Activated gamma-delta T cell (primary cell): ENCODE measurements around the gene GNAT3.

Experiments
- DNase-seq: peaks from one replicate; lab custom pipeline; 2025; lab: John Stamatoyannopoulos, UW

GNAT3 gene

GRCh38 chr7:80500325-80500724, 11.5 kb downstream of the GNAT3 start:
- no peak for DNase-seq

GRCh38 chr7:80499350-80499953, 12.4 kb downstream of the GNAT3 start:
- DNase-seq = no peak

DNA sequence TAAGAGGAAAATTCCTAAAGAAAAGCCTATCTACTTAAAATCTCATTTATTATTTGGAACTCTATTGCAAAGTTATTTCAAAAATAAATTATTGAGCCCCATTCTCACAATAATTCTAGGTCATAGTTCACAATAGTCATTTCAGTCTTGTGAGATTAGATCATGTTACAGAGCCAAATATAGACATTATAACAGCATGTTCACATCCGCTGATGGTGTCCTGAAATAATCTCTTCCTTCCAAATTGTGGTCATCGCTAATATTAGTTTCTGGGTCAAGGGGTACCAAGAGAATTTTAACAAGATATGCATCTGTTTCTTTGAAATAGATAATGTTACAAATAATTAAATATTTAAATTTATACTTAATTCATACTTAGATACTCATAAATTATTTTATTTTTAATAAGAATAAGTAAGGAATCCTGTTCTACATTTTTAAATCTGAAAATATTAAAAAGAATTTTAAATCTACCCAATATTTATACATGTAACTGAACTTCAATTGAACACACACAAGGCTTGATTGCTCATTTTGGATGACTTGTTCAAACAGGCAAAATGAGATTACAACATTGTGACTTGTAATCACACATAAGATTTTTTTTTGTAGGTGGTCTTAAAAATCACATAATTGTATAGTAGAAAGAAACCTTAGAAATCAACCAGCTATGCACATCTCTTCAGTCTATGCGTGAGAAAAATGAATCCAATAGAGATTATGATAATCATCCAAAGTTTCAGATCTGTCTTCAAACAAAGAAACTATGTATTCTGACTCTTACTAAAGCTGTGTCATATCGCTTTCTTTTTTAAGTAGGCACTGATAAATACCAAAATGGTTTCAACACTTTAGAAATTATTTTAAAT, 13.1 kb downstream of the GNAT3 start:
- no peak for DNase-seq

- no peak for DNase-seq
Observed at GRCh38 chr7:80496586-80496985, 15.3 kb downstream of the GNAT3 start.

GRCh38 chr7:80493121-80493849, 18.6 kb downstream of the GNAT3 start:
- DNase-seq = no peak

DNA sequence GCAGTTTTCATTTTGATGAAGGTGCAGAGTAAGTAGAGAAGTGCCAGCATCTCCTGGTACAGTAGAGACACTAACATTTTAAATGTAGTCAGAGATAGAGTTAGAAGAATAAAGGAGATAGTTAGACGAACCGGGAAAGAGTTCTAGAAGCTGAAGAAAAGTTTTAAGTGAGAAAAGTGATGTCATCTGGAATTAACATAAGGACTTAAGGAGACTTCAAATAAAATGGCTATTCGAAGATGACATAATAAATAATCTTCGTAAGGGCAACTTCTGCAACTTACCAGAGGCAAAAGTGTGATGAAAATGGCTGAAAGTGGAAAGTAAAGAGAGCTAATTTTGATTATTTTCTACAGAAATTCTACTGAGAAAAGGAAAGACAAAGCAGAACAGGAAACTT, 20.4 kb downstream of the GNAT3 start:
- no peak for DNase-seq

DNA sequence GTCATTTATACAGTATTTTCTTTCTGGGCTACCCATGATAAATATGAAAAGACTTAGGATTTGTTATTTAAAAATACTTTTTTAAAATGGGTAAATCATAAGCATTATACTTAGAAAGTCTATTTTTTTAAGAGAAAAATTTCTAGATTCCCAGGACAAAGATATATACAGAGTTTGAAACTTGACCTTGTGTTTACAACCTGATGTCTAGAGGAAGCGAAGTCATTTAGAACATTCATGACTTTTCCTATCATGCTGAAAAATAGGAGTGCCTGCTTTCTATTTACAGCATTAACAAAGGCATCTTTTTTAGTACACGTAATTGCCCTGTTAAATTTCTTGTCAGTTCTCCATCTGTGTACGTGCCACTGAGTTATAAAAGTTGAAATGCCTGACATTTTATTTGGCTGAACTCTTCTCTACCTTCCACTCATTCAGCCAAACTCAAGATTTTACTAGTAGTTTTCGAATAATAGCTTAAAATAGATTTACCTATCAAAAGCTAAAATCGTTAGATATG, 23.0 kb downstream of the GNAT3 start:
- no peak for DNase-seq

- no peak for DNase-seq
Observed at GRCh38 chr7:80488406-80488805, 23.5 kb downstream of the GNAT3 start.

GRCh38 chr7:80485721-80486120, 26.1 kb downstream of the GNAT3 start:
- no peak for DNase-seq

- no peak for DNase-seq
Observed at GRCh38 chr7:80482950-80483349, 28.9 kb downstream of the GNAT3 start.

- DNase-seq = no peak
Observed at GRCh38 chr7:80481196-80481884, 30.5 kb downstream of the GNAT3 start.

DNA sequence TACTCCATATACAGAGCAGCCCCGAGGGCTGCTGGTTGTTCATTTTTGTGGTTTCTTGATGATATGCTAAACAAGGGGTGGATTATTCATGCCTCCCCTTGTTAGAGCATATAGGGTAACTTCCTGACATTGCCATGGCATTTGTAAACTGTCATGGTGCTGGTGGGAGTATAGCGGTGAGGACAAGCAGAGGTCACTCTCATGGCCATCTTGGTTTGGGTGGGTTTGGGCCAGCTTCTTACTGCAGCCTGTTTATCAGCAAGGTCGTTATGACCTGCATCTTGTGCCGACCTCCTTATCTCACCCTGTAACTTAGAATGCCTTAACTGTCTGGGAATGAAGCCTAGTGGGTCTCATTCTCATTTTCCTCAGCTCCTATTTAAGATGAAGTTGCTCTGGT, 31.3 kb downstream of the GNAT3 start:
- no peak for DNase-seq

GRCh38 chr7:80478683-80479082, 33.2 kb downstream of the GNAT3 start:
- no peak for DNase-seq

GRCh38 chr7:80476035-80476434, 35.8 kb downstream of the GNAT3 start:
- DNase-seq = no peak

GRCh38 chr7:80475383-80475782, 36.5 kb downstream of the GNAT3 start:
- DNase-seq = no peak

DNA sequence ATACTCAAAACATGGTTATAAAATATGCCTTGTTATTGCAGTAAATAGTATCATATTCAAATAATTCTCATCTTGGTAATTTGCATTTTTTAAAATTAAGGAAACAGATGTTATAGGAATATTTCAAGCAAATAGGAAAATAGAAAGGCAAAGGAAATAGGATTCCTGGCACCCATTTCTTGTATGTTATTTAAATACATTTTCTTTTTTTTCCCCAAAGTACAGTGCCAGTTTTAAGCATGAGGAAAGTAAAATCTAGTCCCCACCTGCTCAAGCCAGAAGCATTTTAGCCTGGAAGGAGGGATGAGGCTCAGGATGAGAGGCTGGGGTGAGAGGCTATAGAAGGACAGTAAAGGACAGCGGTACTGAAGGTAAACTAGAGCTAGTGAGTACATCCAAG, 38.1 kb downstream of the GNAT3 start:
- no peak for DNase-seq

DNA sequence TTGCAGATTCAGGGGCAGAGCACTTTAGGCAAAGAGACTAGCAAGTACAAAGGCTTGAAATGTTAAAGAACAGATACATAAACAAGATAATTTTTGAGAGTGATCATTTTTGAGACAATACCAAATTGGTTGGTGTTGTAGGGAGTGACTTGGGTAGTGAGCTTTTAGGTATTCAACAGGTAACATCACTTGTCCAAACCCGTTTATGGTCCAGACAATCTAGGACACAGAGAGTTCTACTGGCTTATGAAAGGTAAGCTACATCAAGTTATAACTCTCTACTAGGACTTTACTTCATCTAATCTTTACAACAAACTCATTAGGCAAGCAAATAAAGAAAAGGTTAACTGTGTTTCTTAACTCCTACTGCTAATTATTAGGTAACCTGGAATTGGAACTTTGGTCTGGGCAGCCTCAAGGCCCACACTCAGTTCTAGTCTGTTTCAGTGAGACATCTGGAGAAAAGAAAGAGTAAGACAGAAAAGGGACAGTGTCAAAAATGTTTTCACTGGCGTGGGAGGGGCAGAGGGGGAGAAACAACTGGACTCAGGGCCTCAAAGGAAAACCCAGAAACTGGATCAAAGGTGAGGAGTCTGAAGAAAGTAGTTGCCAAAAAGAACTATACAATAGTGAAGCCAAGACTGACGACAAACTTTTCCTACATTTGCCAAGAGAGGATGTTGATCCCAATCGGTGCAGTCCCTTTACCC, 39.2 kb downstream of the GNAT3 start:
- DNase-seq = no peak

- DNase-seq = no peak
Observed at GRCh38 chr7:80468931-80469714, 42.7 kb downstream of the GNAT3 start.

DNA sequence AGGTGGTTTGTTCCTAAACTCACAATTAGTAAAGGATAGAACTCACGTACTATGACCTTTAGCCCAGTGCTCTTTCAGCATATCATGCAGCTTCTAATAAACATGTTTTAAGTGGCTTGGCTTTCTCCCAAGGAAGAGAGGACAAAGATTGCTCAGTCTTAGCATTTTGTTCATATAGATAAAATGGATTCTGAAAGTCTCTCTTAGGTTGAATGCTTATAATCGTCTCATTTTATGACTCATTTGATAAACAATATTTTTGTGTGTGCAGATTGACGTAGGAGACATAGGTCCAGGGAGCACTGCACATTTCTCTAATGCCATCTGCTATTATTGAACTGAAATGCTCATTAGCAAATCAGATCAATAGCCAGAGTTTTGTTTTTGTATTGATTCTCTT, 44.8 kb downstream of the GNAT3 start:
- DNase-seq = no peak

DNA sequence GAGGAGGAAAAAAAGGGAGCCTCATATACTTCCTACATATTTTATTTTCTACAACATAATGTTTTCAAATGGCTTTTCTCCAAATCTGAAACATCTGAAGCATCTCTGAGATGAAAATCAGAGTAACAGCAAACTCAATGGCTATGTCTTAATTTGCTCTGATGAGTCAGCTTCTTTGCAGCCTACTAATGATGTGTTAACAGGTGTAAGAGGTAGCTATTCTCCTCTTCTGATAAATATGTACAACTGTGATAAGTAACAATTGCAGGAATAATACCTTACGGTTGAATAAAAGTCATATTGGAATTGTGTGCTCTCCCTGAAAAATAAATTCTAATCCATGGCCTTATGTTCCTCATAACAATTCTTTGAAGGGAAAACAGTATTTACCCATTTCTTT, 45.2 kb downstream of the GNAT3 start:
- no peak for DNase-seq

- DNase-seq = no peak
Observed at GRCh38 chr7:80464211-80464610, 47.7 kb downstream of the GNAT3 start.
